Activated CD8-positive, alpha-beta memory T cell treated with anti-CD3 and anti-CD28 coated beads for 36 hours (primary cell): ENCODE results near the gene RHEB. TPM values are rescaled to one million over a fixed set of nuclear protein-coding genes. Genes with fewer than 3 reads are reported as not detected.

Experiments used
- CTCF ChIA-PET: fragments of 350-600 bp; sonication (Branson Sonifier 250); formaldehyde crosslinking; loops from one replicate; lab custom pipeline; 2021; ENCODE audit warnings: antibody characterized with exemption; lab: Charles Lee
- POLR2A ChIA-PET: fragments of 350-600 bp; sonication (Branson Sonifier 250); formaldehyde crosslinking; loops from one replicate; lab custom pipeline; 2021; ENCODE audit warnings: antibody characterized with exemption; lab: Charles Lee
- total RNA-seq, 2 experiments: library from RNA; stranded (reverse); gene quantifications; one replicate each; pipeline ENCODE4 v1.2.3, GENCODE V29; 2021

The RHEB gene
- total RNA-seq, 2 experiments from 2014 or later = 49.4 to 51.2 TPM

DNA sequence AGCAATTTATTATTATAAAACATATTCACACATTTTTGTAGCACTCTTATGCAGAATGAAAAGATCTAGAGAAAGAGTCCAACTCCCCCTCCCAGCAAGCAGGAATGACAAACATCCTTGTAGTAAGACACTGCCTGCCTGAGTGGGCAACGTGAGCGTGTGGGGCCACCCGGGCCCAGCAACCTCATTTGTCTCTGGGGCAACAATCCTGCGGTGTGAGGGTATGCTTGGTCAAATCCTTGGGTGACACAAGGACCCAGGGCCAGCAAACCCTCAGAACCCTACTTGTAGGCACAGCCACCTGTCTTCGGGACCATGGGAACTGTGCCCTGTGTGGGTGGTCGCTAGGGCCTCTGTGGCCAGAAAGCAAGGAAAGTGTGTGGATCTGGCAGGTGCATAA, 10.7 kb downstream of the RHEB start:
- POLR2A ChIA-PET = no interaction called here

DNA sequence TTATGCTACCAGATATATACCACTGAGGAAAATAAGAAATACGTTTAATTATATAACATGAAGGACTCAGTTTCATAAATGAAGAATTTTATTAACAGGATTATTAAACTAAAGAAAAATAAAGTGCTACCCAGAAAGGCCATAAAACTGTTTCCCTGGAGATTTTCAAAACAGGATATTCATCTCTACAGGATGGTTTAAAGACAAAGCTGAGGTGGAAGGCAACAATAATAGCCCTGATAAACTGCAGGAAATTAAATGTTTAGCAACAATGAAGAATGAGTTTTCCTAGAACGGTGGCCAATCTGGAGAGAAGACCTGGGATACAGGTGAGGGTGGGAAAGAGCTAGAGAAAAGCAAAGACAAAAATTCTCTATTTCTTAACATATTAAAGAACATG, 11.9 kb downstream of the RHEB start:
- ChIA-PET POLR2A (no interaction called here), CTCF (no interaction called here)

More for the DNA sequence above, 10.7 kb downstream of the RHEB start:
- CTCF ChIA-PET = no interaction called here

DNA sequence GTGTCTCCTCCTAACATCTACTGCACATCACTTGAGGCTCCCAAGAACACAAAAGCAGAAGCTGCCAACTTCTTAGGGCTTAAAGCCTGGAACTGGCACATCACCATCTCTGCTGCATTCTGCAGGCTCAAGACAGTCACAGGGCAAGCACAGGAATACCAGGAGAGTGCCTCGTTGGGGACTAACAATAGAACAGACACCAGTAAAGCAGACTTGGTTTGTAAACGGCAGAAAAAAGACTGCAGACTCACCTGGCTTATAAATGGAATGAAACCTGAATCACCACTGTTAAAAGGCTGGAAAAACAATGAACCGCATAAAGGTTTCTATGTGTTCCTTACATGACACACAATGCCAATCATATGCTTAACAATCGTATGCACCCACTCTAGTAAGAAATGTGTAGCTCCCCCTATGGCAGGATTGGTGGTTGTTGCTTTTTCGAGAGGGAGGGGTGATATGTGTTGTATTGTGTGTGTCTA, 12.8 kb downstream of the RHEB start:
- ChIA-PET CTCF (no interaction called here), POLR2A (no interaction called here)

DNA sequence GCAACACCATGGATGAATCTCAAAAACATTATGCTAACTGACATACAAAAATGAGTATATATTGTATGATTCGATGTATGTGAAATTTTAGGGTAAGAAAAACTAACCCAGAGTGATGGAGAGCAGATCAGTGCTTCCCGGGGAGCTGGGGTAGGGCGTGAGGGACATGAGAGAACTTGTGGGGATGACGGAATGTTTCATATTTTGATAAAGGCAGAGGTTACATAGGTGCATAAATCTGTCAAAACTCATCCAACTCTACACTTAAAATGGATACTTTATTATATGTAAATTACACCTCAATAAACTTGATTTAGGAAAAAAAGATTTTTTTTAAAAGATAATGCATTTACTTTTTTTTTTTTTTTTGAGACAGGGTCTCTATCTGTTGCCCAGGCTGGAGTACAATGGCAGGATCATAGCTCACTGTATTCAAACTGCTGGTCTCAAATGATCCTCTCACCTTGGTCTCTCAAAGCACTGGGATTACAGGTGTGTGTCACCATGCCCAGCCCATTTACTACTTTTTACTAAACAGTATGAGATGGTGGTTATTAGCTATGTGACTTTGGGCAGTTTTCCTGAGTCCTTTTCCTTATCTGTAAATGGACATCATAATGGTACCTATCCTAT, 13.7 kb downstream of the RHEB start:
- POLR2A ChIA-PET = no interaction called here
- CTCF ChIA-PET = interaction anchor here (1.4 kb wide), 1 partner anchor 57 kb away, joined by 3 read pairs; no protein-coding TSS in a partner anchor

DNA sequence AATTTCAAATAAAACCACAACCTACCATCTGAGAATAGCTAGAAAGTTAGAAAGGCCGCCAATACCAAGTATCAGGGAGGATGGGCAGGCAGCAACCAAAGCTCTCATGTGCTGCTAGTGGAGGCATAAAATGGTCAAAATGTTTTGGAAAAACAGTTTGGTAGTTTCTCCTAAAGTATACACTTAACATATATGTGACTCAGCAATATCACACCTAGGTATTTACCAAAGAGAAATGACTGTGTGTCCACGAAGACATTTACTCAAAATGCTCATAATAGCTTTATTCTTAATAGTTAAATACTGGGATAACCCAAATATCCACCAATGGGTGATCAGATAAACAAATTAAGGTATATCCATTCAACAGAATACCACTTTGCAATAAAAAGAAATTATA, 14.3 kb downstream of the RHEB start:
- ChIA-PET POLR2A (no interaction called here), CTCF (interaction anchor here (1.4 kb wide), 1 partner anchor 56 kb away, joined by 3 read pairs; no protein-coding TSS in a partner anchor)

DNA sequence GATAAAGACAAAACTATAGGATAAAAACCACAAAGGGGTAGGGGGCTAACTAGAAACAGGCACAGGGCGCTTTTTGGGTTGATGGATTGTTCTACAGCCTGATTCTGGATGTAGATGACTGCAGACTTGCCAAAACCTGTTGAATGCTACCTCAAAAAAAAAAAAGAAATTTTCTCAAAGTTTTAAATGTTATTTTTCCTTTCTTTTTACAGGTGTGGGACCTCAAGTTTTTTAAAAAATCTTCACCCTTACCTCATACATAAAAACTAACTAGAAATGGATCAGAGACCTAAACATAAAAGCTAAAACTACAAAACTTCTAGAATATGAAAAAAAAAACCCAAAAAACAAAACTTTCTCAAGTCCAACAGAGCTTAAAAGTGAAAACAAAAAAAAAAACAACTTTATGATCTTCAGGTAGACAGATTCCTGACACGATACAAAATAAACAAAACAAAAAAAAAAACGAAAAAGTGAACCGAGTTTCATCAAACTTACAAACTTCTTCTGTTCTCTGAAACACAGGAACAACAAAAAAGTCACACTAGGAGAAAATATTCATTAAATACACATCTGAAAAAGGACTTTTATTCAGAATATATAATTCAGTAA, 14.9 kb downstream of the RHEB start:
- CTCF ChIA-PET = interaction anchor here (1.4 kb wide), 1 partner anchor 56 kb away, joined by 3 read pairs; no protein-coding TSS in a partner anchor
- POLR2A ChIA-PET = no interaction called here

DNA sequence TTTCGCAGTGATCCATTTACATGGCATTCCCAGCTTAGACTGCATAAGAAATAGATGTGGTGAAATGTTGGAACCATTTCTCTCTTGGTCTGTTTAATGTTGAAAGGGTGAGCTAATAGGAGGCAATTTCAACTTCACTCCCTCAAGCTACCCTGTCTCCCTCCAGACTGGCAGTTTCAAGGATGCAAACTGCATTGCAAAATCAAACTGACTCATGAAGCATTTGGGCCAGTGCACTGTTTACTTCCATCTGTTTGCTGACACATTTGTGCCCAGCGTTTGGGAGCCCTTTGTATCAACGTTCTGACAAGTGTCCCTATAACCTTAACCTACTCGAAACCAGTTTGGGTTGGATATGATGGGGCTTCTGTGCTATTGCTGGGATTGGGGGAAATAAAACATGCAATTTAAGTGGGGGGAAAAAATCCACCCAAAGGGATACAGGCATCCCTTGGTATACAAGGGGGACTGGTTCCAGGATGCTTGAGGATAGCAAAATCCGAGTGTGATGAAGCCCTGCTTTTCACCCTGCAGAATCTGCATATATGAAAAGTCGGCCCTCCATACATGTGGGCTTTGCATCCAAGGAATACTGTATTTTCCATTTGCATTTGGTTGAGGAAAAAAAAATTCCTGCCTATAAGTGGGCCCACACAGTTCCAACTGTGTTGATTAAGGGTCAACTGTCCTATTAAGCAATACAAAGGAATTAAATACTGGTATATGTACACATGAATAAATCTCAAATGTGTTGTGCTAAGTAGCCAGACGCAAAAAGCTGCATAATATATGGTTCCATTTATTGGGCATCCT, 15.6 kb downstream of the RHEB start:
- CTCF ChIA-PET = no interaction called here
- POLR2A ChIA-PET = no interaction called here

DNA sequence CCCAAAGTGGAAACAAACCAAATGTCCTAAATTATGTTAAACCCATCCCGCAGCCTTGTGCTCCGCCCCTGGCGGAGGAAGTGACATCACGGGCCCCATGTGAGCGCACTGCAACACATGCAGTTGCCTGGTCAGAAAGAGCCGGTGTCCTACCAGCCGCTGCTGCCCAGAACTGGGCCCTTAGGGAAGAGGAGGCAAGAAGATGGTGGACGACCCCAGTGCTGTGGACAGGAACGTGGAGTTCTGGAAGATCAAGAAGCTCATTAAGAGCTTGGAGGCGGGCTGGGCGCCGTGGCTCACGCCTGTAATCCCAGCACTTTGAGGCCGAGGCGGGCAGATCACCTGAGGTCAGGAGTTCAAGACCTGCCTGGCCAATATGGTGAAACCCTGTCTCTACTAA, 18.0 kb downstream of the RHEB start:
- CTCF ChIA-PET = interaction anchor here (0.7 kb wide), 1 partner anchor 127 kb away, joined by 5 read pairs; no protein-coding TSS in a partner anchor
- POLR2A ChIA-PET = no interaction called here

DNA sequence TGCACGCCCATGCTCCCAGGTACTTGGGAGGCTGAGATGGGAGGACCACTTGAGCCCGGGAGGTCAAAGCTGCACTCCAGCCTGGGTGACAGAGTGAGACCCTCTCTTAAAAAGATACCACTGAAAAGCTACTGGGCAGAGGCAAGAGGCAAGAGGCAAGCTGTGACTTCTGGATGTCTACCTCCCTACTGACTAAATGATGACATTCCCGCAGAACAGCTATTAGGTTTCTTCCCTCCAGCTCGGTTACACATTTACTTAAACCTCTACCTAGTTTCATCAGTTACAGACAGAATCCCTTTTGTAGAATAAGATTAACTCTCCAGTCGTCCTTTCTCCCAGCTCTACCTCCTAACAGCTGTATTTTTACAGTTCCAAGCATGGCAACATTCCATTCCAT, 21.2 kb downstream of the RHEB start:
- CTCF ChIA-PET = interaction anchor here (1.1 kb wide), 1 partner anchor 12 kb away, joined by 3 read pairs; no protein-coding TSS in a partner anchor
- POLR2A ChIA-PET = interaction anchor here (1.4 kb wide), 1 partner anchor 20 kb away, joined by 4 read pairs; no protein-coding TSS in a partner anchor

DNA sequence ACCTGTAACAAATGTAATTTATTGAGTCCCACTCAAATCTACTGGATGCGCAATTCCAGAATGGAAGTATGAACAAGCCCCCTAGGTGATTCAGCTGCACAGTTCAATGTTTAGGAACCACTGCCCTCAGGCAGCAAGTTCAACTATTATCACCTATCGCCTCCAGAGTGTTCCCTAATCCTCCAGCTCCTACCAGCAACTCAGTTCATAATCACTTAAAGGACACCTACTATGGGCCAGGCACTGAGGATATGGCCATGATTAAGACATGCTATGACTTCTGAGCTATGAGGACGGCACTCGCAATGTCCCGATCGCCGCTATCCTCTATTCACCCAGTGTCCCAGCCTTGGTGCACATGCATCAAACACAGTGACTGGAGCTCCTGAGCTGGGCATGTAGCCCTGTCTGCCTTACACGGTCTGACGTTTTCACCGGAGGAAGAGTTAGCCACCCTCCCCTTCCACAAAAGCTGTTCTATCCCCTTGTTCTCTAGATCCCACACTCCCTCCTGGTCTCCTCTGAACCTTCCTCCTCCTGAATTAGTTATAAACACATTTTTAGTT, 22.3 kb downstream of the RHEB start:
- POLR2A ChIA-PET = interaction anchor here (1.4 kb wide), 1 partner anchor 21 kb away, joined by 4 read pairs; no protein-coding TSS in a partner anchor
- CTCF ChIA-PET = interaction anchor here (1.2 kb wide), 1 partner anchor 15 kb away, joined by 6 read pairs; no protein-coding TSS in a partner anchor

DNA sequence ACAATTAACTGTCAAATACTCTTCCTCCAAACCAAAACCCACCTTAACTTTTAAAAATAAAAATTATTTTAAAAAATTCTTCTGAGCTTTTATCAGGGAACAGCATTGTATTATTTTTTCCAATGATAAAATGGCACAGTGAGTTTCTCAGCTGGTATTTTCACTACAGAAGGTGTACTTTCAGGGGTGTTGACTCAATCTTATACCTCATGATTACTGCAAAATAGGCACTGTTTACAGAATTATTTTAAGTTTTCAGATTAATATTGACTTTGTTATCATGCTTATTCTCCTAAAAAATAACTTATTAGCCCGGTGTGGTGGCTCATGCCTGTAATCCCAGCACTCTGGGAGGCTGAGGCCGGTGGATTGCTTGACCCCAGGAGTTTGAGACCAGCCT, 24.3 kb downstream of the RHEB start:
- ChIA-PET CTCF (no interaction called here), POLR2A (no interaction called here)

DNA sequence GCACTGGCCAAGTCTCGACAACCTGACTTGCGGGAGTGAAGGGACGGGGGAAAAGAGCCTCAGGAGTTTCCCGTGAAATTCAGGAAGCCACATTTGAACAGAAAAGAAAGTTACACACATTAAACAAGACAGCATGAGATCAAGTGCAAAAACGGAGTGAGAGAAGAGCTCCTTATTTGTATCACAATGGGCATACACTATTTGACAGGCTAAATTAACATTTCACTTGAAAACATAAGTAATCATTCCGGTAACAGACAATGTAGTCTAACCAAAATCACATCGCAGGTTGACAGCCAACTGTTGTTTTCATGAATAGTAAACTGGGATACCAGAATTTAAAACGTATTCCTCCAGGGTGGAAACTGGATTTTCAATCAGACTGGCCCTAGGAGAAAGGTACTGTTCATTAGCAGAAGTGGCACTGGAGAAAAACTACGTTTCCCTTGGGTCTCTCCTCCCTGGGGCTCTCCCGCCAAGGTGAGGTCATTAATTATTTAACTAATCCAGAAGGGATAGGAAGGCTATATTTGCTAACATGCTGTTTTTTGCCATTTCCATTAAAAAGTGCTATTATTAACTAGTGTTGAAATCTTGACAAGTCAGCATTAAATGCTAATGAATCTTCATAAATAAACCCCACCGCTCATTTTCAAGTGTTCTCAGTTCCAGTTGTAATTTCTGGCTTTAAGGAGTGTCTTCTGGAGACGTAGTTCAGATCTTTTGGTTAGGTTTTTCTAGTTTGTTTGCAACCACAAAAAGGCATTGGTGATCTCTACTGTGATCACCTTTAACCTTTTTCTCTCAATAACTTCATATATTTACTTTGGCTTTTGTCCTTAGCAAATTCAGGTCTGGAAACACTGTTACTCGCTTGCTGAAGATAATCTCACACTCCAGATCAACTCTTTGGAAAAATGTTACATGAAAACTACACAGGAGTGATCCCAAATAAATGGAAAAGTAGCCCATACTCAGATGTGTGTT, 25.1 kb downstream of the RHEB start:
- CTCF ChIA-PET = no interaction called here
- POLR2A ChIA-PET = no interaction called here

DNA sequence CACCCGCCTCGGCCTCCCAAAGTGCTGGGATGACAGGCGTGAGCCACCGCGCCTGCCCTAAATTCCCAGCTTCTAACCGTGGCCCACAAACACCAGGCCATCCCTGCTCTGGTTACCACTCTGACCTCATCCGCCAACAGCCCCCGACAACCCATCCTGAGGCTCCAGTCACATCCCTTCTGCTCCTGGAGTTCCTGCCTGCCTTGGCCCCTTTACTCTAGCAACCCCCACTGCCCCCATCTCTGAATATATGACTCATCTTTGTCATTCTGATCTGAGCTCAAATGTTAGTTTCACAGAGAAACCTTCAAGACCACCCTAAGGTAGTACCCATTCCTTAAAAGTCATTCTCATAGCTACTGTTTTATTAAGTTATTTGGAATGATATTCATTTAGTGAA, 26.6 kb downstream of the RHEB start:
- CTCF ChIA-PET = interaction anchor here (0.7 kb wide), 1 partner anchor 140 kb away, joined by 5 read pairs; no protein-coding TSS in a partner anchor

DNA sequence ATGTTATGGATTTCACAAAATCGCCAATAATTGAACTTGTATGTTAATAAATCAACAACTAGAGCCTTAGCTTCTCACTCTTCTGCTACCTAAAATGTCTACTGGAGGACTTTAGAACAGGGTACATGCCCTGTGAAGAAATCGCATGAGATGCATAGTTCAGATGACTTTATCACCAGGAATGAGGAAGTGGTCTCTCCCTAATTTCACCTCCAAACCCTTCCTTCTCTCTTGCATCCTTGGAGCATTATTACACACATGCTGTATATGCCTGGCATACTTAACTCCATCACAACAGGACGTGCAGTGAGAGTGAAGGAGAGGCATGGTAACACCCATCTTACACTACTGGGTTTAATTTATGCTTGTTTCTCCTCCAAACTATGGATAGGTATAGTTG, 27.8 kb downstream of the RHEB start:
- CTCF ChIA-PET = interaction anchor here (0.7 kb wide), 1 partner anchor 65 kb away, joined by 3 read pairs; no protein-coding TSS in a partner anchor

More for the DNA sequence above, 26.6 kb downstream of the RHEB start:
- POLR2A ChIA-PET = no interaction called here

DNA sequence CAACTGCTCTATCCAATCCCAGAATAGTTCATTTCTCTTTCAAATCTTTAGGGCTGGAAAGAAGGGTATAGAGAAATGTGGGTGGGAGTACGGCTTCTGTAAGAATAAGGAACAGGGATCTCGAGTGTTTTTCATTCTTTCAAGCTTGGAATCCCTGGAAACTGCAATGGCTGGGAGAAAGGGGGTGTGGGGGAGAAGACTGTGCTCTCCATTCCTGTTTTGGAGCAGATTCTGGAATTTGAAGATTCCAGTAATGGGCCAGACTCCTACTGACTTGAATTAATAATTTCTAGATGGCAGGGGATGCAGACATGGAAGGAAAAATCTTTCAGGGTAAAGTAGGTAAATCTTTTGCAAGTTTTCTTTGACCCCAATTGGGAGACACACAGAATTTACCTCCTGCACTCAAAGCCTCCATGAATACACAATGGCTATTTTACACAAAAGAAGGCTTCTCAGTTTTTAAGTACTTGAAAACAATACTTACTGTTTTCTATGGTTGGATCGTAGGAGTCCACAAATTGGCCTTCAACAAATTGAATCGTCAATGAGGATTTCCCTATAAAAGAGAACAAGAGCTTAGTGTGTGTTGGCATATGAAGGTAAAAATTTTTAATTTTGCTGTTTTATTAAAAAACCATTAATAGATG, 29.1 kb downstream of the RHEB start:
- ChIA-PET POLR2A (interaction anchor here (0.6 kb wide), 1 partner anchor 26 kb away, joined by 11 read pairs; no protein-coding TSS in a partner anchor), CTCF (interaction anchor here (1.4 kb wide), 1 partner anchor 43 kb away, joined by 3 read pairs; no protein-coding TSS in a partner anchor)

More for the DNA sequence above, 27.8 kb downstream of the RHEB start:
- POLR2A ChIA-PET = interaction anchor here (0.6 kb wide), 1 partner anchor 400 kb away, joined by 3 read pairs; no protein-coding TSS in a partner anchor

DNA sequence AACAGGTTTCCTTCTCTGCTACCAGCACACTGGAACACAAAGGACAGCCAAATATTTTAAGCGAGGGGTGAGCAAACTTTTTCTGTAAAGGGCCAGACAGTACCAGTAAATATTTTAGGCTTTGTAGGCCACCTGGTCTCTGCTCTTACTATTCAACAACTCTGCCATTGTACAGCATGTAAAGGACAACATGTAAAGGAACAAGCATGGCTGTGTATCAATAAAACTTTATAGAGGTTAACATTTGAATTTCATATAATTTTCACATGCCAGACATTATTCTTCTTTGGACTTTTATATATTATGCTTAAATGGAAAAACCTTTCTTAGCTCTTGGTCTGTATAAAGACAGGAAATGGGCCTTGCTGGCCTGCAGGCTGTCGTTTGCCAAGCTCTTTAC, 30.2 kb downstream of the RHEB start:
- ChIA-PET CTCF (interaction anchor here (1.4 kb wide), 1 partner anchor 42 kb away, joined by 3 read pairs; no protein-coding TSS in a partner anchor), POLR2A (no interaction called here)

DNA sequence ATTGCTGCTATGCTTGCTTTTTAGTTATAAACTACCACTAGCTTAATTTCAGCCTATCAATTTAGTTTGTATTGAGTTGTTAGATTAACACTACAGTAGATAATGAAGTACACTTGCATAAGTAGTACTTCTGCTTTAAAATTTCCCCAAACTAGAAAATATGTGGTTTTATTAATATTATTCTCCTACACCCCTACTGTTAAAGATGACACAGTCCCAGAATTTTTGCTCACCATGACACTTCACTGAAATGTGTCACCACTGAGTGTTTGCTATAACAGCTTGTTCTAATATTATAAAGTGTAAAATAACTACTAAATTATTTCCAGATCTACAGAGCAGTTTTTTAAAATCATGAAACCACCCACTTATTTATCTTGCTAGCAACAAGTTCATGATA, 31.6 kb downstream of the RHEB start:
- CTCF ChIA-PET = no interaction called here
- POLR2A ChIA-PET = interaction anchor here (0.5 kb wide), 1 partner anchor 76 kb away, joined by 3 read pairs; no protein-coding TSS in a partner anchor
